H1 (cell line): ENCODE data around the gene AMPH. TPM values are rescaled to one million over a fixed set of nuclear protein-coding genes. Genes with fewer than 3 reads are reported as not detected.

Source experiments
- BRCA1 ChIP-seq: IDR thresholded peaks from 2 replicates; pipeline ENCODE4 v1.6.1; 2012; ENCODE audit warnings: low read depth, low read length, improper control_type of control experiment
- CHD2 ChIP-seq: IDR thresholded peaks from 2 replicates; pipeline ENCODE4 v1.6.1; 2012; ENCODE audit warnings: low read length, improper control_type of control experiment
- KDM1A ChIP-seq: fragments of 200-600, 300-600 bp; sonication (generic); IDR thresholded peaks from 2 replicates; pipeline ENCODE4 v1.7.1; 2016; ENCODE audit warnings: mild to moderate bottlenecking, low read length, borderline replicate concordance
- ZNF274 ChIP-seq: IDR thresholded peaks from 2 replicates; pipeline ENCODE4 v1.7.0; 2012; ENCODE audit warnings: low read length, borderline replicate concordance; ENCODE audit errors: extremely low read depth
- polyA plus RNA-seq, 7 experiments: library from polyadenylated mRNA; depleted of rRNA in 3 of 7; stranded (reverse) in 5 of 7; unstranded in 2 of 7; fragments of >200 nt in 5 of 7; fragments of 200-250 nt in 2 of 7; gene quantifications; 1 replicate in 5 of 7; 2 replicates in 1 of 7; 4 replicates in 1 of 7; pipeline versions ENCODE4 v1.2.1 to v1.2.3, GENCODE V29; 2011 to 2013; ENCODE audit warnings: missing spikeins in 2 of 7, mixed read lengths in 2 of 7
- total RNA-seq: library from RNA; stranded (reverse); fragmentation: NEBNext Ultra II Directional; extraction: Animal tissue kit (Norgen Biotek cat#: 25700); gene quantifications from 2 replicates; pipeline ENCODE4 v1.2.1, GENCODE V29; 2021
- TF ChIP-seq, protein P1 (sequence below): IDR thresholded peaks from 2 replicates; pipeline ENCODE4 v1.6.1; 2012; ENCODE audit warnings: low read length, inconsistent platforms

Gene AMPH
- total and polyA plus RNA-seq, 2 of the 8 experiments (the other 6 are each of a cell fraction or from before 2014, with no cell fraction given), result 7.3 to 12.2 TPM

DNA sequence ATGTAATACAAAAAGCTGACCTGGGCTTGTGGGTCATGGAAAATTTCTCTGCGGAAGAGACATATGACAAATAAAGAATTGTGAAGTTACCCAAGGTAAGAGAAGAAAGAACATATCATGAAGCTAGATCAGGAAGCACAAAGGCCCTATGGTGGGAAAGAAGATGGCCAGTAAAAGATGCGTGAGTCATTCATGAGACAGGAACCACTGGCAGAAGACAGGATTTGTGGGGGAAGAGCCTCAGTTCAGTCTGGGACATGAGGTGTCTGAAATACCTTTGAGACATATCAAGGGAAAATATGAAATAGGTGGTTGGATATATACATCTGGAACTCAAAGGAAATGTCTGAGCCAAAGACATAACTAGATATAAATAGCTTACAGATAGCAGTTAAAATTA is 27.7 kb upstream of the AMPH start (continued):
- TF ChIP-seq, protein P1, sequence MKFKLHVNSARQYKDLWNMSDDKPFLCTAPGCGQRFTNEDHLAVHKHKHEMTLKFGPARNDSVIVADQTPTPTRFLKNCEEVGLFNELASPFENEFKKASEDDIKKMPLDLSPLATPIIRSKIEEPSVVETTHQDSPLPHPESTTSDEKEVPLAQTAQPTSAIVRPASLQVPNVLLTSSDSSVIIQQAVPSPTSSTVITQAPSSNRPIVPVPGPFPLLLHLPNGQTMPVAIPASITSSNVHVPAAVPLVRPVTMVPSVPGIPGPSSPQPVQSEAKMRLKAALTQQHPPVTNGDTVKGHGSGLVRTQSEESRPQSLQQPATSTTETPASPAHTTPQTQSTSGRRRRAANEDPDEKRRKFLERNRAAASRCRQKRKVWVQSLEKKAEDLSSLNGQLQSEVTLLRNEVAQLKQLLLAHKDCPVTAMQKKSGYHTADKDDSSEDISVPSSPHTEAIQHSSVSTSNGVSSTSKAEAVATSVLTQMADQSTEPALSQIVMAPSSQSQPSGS, result no peak
- TF ChIP-seq CHD2 (no peak), BRCA1 (no peak), ZNF274 (no peak), KDM1A (no peak)
